PFSK-1 (cell line): ENCODE data around the gene ETV7.
A peak's percentile ranks its signal among the peaks of the same experiment; 100 is the strongest.

Experiments
- FOXP2 ChIP-seq: optimal IDR thresholded peaks from 2 replicates; pipeline ENCODE3; 2011; ENCODE audit warnings: borderline replicate concordance, control low read depth, inconsistent platforms; ENCODE audit not compliant: insufficient read depth; ENCODE audit errors: extremely low read length, extremely low read depth
- POLR2AphosphoS5 ChIP-seq: IDR thresholded peaks from 2 replicates; pipeline ENCODE4 v1.6.1; 2012; ENCODE audit warnings: low read depth, mild to moderate bottlenecking, control low read depth, low read length, moderate library complexity
- REST ChIP-seq, 2 experiments: IDR thresholded peaks; 2 replicates each; pipeline versions ENCODE4 v1.6.1 to v1.8.0; 2011 to 2012; ENCODE audit warnings: low read depth in 2 of 2, low read length in 2 of 2, control low read depth in 1 of 2, inconsistent platforms in 1 of 2, mild to moderate bottlenecking in 1 of 2, moderate library complexity in 1 of 2; ENCODE audit not compliant: insufficient read depth in 1 of 2
- SIN3A ChIP-seq: IDR thresholded peaks from 2 replicates; pipeline ENCODE4 v1.6.1; 2012; ENCODE audit warnings: mild to moderate bottlenecking, low read length, moderate library complexity, borderline replicate concordance; ENCODE audit not compliant: insufficient read depth
- TAF1 ChIP-seq: IDR thresholded peaks from 2 replicates; pipeline ENCODE4 v1.6.1; 2012; ENCODE audit warnings: low read length, control low read depth, borderline replicate concordance; ENCODE audit not compliant: insufficient read depth

The ETV7 gene

GRCh38 chr6:36377594-36377993 lies 9.9 kb downstream of the ETV7 start:
- TF ChIP-seq FOXP2 (no peak), REST (IDR thresholded peaks at IDR 0.05; ENCODE audit: insufficient read depth in 1 of 2, low read depth in 2 of 2, low read length in 2 of 2) (no peak), TAF1 (no peak), POLR2AphosphoS5 (no peak), SIN3A (no peak)

- TF ChIP-seq POLR2AphosphoS5 (no peak), TAF1 (no peak), SIN3A (no peak), FOXP2 (no peak), REST (IDR thresholded peaks at IDR 0.05; ENCODE audit: insufficient read depth in 1 of 2, low read depth in 2 of 2, low read length in 2 of 2) (no peak)
These were observed 10.7 kb downstream of the ETV7 start for GRCh38 chr6:36376742-36377141.

- no peak for TF ChIP-seq FOXP2
- peak in 1 of 2 experiments; percentile 64; a peak in 1 of 4 replicates for TF ChIP-seq REST (IDR thresholded peaks at IDR 0.05; ENCODE audit: insufficient read depth in 1 of 2, low read depth in 2 of 2, low read length in 2 of 2)
- no peak for TF ChIP-seq SIN3A
These were observed 11.3 kb downstream of the ETV7 start for GRCh38 chr6:36376183-36376582.

- TF ChIP-seq SIN3A: no peak
- no peak for TF ChIP-seq TAF1
- no peak for TF ChIP-seq POLR2AphosphoS5
- no peak for TF ChIP-seq REST (IDR thresholded peaks at IDR 0.05; ENCODE audit: insufficient read depth in 1 of 2, low read depth in 2 of 2, low read length in 2 of 2)
- TF ChIP-seq FOXP2: no peak
These were observed 11.8 kb downstream of the ETV7 start for GRCh38 chr6:36375644-36376155.

GRCh38 chr6:36374972-36375371 lies 12.5 kb downstream of the ETV7 start:
- TF ChIP-seq TAF1 (no peak), FOXP2 (no peak), SIN3A (no peak), REST (IDR thresholded peaks at IDR 0.05; ENCODE audit: insufficient read depth in 1 of 2, low read depth in 2 of 2, low read length in 2 of 2) (no peak), POLR2AphosphoS5 (no peak)
